Neural cell (in vitro differentiated cells): ENCODE measurements around the gene ADD2. TPM values are rescaled to one million over a fixed set of nuclear protein-coding genes. Genes with fewer than 3 reads are reported as not detected.

Source experiments
- H2AFZ ChIP-seq: fragments of 200-600, 300-800 bp; sonication (generic), shearing (Covaris generic); 2 replicates; pipeline ENCODE4 v1.6.0; 2014; ENCODE audit warnings: low read depth, mild to moderate bottlenecking, antibody characterized with exemption, low read length, moderate library complexity
- H3F3A ChIP-seq: fragments of 200-600 bp; shearing (Covaris generic); 2 replicates; pipeline ENCODE4 v1.6.1; 2016; ENCODE audit warnings: mild to moderate bottlenecking, moderate library complexity, mixed read lengths, antibody characterized with exemption, low read length; ENCODE audit not compliant: insufficient read depth, poor library complexity, severe bottlenecking
- H3K27ac ChIP-seq: fragments of 200-600, 300-800 bp; sonication (generic), shearing (Covaris generic); 2 replicates; pipeline ENCODE4 v1.5.1; 2014; ENCODE audit warnings: mild to moderate bottlenecking, low read length, moderate library complexity
- H3K27me3 ChIP-seq: fragments of 300-800, 200-600 bp; sonication (generic), shearing (Covaris generic); 2 replicates; pipeline ENCODE4 v1.6.0; 2014; ENCODE audit warnings: mild to moderate bottlenecking, low read depth, low read length, moderate library complexity; ENCODE audit not compliant: insufficient read depth
- H3K36me3 ChIP-seq: fragments of 300-800, 200-600 bp; sonication (generic), shearing (Covaris generic); 2 replicates; pipeline ENCODE4 v1.5.1; 2014; ENCODE audit warnings: mild to moderate bottlenecking, antibody characterized with exemption, low read length, moderate library complexity; ENCODE audit not compliant: insufficient read depth
- H3K4me2 ChIP-seq: fragments of 300-800, 200-600 bp; sonication (generic), shearing (Covaris generic); 2 replicates; pipeline ENCODE4 v1.6.0; 2014; ENCODE audit warnings: mild to moderate bottlenecking, low read length
- H3K4me3 ChIP-seq: fragments of 300-800, 200-600 bp; sonication (generic), shearing (Covaris generic); 2 replicates; pipeline ENCODE4 v1.5.1; 2014; ENCODE audit warnings: mild to moderate bottlenecking, low read length, moderate library complexity
- H3K79me2 ChIP-seq: fragments of 200-600 bp; shearing (Covaris generic); replicated peaks from 2 replicates; pipeline ENCODE4 v1.6.0; 2014; ENCODE audit warnings: mild to moderate bottlenecking, low read length, moderate library complexity; ENCODE audit not compliant: insufficient read depth
- H3K9ac ChIP-seq: fragments of 300-800, 200-600 bp; sonication (generic), shearing (Covaris generic); 2 replicates; pipeline ENCODE4 v1.6.1; 2016; ENCODE audit warnings: mild to moderate bottlenecking, low read length, mixed read lengths
- H3K9me2 ChIP-seq: fragments of 200-600 bp; shearing (Covaris generic); 2 replicates; pipeline ENCODE4 v1.6.1; 2016; ENCODE audit warnings: mild to moderate bottlenecking, low read length, mixed read lengths; ENCODE audit not compliant: insufficient read depth
- H3K9me3 ChIP-seq: fragments of 200-600, 300-800 bp; sonication (generic), shearing (Covaris generic); 2 replicates; pipeline ENCODE4 v1.6.1; 2016; ENCODE audit warnings: mild to moderate bottlenecking, mixed run types, low read length, moderate library complexity, mixed read lengths
- H4K20me1 ChIP-seq: fragments of 200-600 bp; shearing (Covaris generic); 2 replicates; pipeline ENCODE4 v1.6.1; 2016; ENCODE audit warnings: mild to moderate bottlenecking, mixed run types; ENCODE audit not compliant: insufficient read depth
- EP300 ChIP-seq: fragments of 450-650 bp; conservative IDR thresholded peaks from 2 replicates; pipeline ENCODE4 v1.6.1; 2014; ENCODE audit warnings: antibody characterized with exemption, mild to moderate bottlenecking, moderate library complexity; ENCODE audit not compliant: poor library complexity, severe bottlenecking
- EZH2 ChIP-seq: fragments of 200-600, 300-800 bp; shearing (Covaris generic), sonication (generic); IDR thresholded peaks from 2 replicates; pipeline ENCODE4 v1.6.1; 2014; ENCODE audit warnings: antibody characterized with exemption, low read length, borderline replicate concordance, mild to moderate bottlenecking; ENCODE audit not compliant: insufficient read depth, poor library complexity, severe bottlenecking
- MXI1 ChIP-seq: fragments of 450-650 bp; conservative IDR thresholded peaks from 2 replicates; pipeline ENCODE4 v1.6.1; 2014; ENCODE audit warnings: antibody characterized with exemption, mild to moderate bottlenecking; ENCODE audit not compliant: poor library complexity, severe bottlenecking
- POLR2AphosphoS5 ChIP-seq: IDR thresholded peaks from 2 replicates; pipeline ENCODE4 v1.6.1; 2012
- RAD21 ChIP-seq: fragments of 450-650 bp; conservative IDR thresholded peaks from 2 replicates; pipeline ENCODE4 v1.6.1; 2014; ENCODE audit warnings: antibody characterized with exemption, mild to moderate bottlenecking, moderate library complexity
- SMC3 ChIP-seq: fragments of 450-650 bp; conservative IDR thresholded peaks from 2 replicates; pipeline ENCODE4 v1.6.1; 2014; ENCODE audit warnings: antibody characterized with exemption, mild to moderate bottlenecking, moderate library complexity; ENCODE audit not compliant: poor library complexity
- TAF1 ChIP-seq: IDR thresholded peaks from 2 replicates; pipeline ENCODE4 v1.6.1; 2012; ENCODE audit warnings: low read depth
- polyA plus RNA-seq: library from polyadenylated mRNA; depleted of rRNA; stranded (reverse); fragments of >200 nt; gene quantifications from 2 replicates; pipeline ENCODE4 v1.2.3, GENCODE V29; 2014
- TF ChIP-seq, protein P1 (sequence below): fragments of 450-650 bp; IDR thresholded peaks from 2 replicates; pipeline ENCODE4 v1.5.1; 2014; ENCODE audit warnings: antibody characterized with exemption, mild to moderate bottlenecking, moderate library complexity; ENCODE audit not compliant: poor library complexity, severe bottlenecking
- TF ChIP-seq, protein P2 (sequence below): IDR thresholded peaks from 2 replicates; pipeline ENCODE4 v1.6.1; 2012; ENCODE audit warnings: borderline replicate concordance

The ADD2 gene
- polyA plus RNA-seq, 1 donor from 2014 or later = 52.5 TPM

DNA sequence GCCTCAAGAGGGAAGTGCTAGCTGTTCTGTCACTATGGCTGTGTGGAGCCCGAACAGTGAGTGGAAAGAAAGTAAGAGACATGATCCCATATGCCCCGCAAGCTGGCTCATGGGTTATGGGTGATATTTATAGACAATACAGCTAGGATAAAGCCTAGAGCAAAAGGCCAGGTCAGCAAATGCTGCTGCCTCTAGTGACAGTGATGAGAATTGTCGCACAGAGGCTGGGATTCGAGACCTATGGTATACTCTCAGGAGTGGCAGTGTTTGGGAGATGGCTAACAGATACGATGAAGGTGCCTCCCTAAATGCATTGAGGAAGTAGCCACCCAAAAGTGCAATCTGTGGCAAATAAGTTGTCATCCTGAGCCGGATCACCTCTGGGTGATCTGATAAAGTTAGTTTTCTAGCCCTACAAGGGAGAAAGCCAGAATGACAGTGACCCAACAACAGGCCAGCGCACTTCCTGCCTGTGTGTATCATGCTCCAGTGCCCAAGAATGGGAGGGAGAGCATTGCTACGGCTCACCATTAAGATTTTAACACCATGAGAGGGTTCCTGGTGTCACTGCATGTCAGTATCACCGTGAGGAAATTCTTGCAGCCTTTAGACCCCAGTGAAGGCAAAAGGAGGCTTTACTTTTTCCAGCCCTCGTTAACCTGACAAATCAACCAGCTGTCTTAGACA is 122.1 kb downstream of the ADD2 start:
- H4K20me1 ChIP-seq = no peaks in the 10 kb centered on the region
- H3K27me3 ChIP-seq = no peaks in the 10 kb centered on the region
- no peak for TF ChIP-seq EZH2
- TF ChIP-seq MXI1 = no peak
- no peak for TF ChIP-seq RAD21
- TF ChIP-seq, protein P1, sequence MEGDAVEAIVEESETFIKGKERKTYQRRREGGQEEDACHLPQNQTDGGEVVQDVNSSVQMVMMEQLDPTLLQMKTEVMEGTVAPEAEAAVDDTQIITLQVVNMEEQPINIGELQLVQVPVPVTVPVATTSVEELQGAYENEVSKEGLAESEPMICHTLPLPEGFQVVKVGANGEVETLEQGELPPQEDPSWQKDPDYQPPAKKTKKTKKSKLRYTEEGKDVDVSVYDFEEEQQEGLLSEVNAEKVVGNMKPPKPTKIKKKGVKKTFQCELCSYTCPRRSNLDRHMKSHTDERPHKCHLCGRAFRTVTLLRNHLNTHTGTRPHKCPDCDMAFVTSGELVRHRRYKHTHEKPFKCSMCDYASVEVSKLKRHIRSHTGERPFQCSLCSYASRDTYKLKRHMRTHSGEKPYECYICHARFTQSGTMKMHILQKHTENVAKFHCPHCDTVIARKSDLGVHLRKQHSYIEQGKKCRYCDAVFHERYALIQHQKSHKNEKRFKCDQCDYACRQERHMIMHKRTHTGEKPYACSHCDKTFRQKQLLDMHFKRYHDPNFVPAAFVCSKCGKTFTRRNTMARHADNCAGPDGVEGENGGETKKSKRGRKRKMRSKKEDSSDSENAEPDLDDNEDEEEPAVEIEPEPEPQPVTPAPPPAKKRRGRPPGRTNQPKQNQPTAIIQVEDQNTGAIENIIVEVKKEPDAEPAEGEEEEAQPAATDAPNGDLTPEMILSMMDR = no peak

DNA sequence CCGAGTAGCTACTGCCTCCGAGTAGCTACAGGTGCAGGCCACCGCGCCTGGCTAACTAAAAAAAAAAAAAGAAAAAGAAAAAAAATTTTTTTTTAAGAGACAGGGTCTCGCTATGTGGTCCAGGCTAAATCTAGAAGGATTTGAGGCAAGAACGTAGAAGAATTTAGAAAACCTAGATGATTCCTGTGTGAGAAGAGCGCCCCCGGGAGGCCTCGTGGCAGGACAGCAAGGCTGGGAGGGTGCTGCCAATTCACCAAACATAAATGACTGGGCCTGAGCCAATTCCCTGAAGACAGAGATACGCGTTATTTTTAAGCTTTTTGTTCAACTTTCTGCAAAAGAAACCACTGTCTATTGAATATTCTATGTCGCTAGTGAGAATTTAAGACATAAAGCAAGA is 124.3 kb downstream of the ADD2 start:
- Histone ChIP-seq H3K79me2 (no peaks in the 10 kb centered on the region), H3K27ac (no peak overlapping the region), H3K27me3 (no peaks in the 10 kb centered on the region), H3K9ac (no peak overlapping the region), H3K9me3 (no peaks in the 10 kb centered on the region), H2AFZ (no peak overlapping the region), H4K20me1 (no peaks in the 10 kb centered on the region), H3K36me3 (no peaks in the 10 kb centered on the region), H3K4me2 (no peak overlapping the region), H3K9me2 (no peaks in the 10 kb centered on the region), H3F3A (no peaks in the 10 kb centered on the region), H3K4me3 (no peak overlapping the region)
- no peak for TF ChIP-seq EZH2
- TF ChIP-seq, protein P1 = no peak
- no peak for TF ChIP-seq EP300
- TF ChIP-seq MXI1 = no peak
- no peak for TF ChIP-seq TAF1
- TF ChIP-seq POLR2AphosphoS5 = no peak
- TF ChIP-seq, protein P2, sequence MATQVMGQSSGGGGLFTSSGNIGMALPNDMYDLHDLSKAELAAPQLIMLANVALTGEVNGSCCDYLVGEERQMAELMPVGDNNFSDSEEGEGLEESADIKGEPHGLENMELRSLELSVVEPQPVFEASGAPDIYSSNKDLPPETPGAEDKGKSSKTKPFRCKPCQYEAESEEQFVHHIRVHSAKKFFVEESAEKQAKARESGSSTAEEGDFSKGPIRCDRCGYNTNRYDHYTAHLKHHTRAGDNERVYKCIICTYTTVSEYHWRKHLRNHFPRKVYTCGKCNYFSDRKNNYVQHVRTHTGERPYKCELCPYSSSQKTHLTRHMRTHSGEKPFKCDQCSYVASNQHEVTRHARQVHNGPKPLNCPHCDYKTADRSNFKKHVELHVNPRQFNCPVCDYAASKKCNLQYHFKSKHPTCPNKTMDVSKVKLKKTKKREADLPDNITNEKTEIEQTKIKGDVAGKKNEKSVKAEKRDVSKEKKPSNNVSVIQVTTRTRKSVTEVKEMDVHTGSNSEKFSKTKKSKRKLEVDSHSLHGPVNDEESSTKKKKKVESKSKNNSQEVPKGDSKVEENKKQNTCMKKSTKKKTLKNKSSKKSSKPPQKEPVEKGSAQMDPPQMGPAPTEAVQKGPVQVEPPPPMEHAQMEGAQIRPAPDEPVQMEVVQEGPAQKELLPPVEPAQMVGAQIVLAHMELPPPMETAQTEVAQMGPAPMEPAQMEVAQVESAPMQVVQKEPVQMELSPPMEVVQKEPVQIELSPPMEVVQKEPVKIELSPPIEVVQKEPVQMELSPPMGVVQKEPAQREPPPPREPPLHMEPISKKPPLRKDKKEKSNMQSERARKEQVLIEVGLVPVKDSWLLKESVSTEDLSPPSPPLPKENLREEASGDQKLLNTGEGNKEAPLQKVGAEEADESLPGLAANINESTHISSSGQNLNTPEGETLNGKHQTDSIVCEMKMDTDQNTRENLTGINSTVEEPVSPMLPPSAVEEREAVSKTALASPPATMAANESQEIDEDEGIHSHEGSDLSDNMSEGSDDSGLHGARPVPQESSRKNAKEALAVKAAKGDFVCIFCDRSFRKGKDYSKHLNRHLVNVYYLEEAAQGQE = no peak
- TF ChIP-seq SMC3 = no peak
- no peak for TF ChIP-seq RAD21

More for the DNA sequence above, 122.1 kb downstream of the ADD2 start:
- no peaks in the 10 kb centered on the region for H3K9me3 ChIP-seq
- H3K4me3 ChIP-seq = no peak overlapping the region
- H3K4me2 ChIP-seq = no peak overlapping the region
- H3K27ac ChIP-seq = no peak overlapping the region
- no peak overlapping the region for H2AFZ ChIP-seq
- no peak overlapping the region for H3K9ac ChIP-seq
- H3K9me2 ChIP-seq = no peaks in the 10 kb centered on the region
- no peaks in the 10 kb centered on the region for H3K36me3 ChIP-seq
- H3F3A ChIP-seq = no peaks in the 10 kb centered on the region
- no peaks in the 10 kb centered on the region for H3K79me2 ChIP-seq
